Activated naive CD8-positive, alpha-beta T cell treated with anti-CD3 and anti-CD28 coated beads, Interleukin-2, amount 10 ng/mL, durations not matched to agents 7 days and 5 days (primary cell): ENCODE measurements around the gene CHIC1. TPM values are rescaled to one million over a fixed set of nuclear protein-coding genes. Genes with fewer than 3 reads are reported as not detected.
"Not testable (repeated sequence)": the region's sequence is repeated elsewhere in the genome, so short reads cannot be mapped to it uniquely, and the experiment has no call there.

Source experiments
- ATAC-seq: fragments of 150-1000 bp; cut with Tn5 transposase; one replicate; pipeline ENCODE4 v1.10.0; 2021; ENCODE audit warnings: low read depth, moderate library complexity
- POLR2A ChIA-PET: fragments of 350-600 bp; sonication (Branson Sonifier 250); formaldehyde crosslinking; loops from one replicate; lab custom pipeline; 2021; ENCODE audit warnings: antibody characterized with exemption; lab: Charles Lee
- DNase-seq: peaks from one replicate; pipeline ENCODE4 v3.0.0; 2021
- H3K27ac Mint-ChIP-seq: one replicate; pipeline ENCODE4 v1.8.0; 2022; ENCODE audit warnings: mild to moderate bottlenecking, mixed read lengths
- H3K27me3 Mint-ChIP-seq: one replicate; pipeline ENCODE4 v1.8.0; 2022; ENCODE audit warnings: mild to moderate bottlenecking, moderate library complexity, mixed read lengths
- H3K36me3 Mint-ChIP-seq: one replicate; pipeline ENCODE4 v1.8.0; 2021; ENCODE audit warnings: mild to moderate bottlenecking, mixed read lengths
- H3K4me1 Mint-ChIP-seq: one replicate; pipeline ENCODE4 v1.8.0; 2021; ENCODE audit warnings: mixed read lengths
- H3K4me3 Mint-ChIP-seq: one replicate; pipeline ENCODE4 v1.8.0; 2022; ENCODE audit warnings: mild to moderate bottlenecking, moderate library complexity, mixed read lengths
- H3K9me3 Mint-ChIP-seq: one replicate; pipeline ENCODE4 v1.8.0; 2021; ENCODE audit warnings: mixed read lengths
- total RNA-seq, 2 experiments: library from RNA; stranded (reverse); gene quantifications; one replicate each; pipeline ENCODE4 v1.2.3, GENCODE V29; 2021

Gene CHIC1
- 1 to 10 TPM; 8.4 to 8.6 TPM for total RNA-seq

- Mint-ChIP-seq H3K27ac (peak within 1 kb of the TSS; percentile 100), H3K36me3 (no peaks in the 10 kb centered on the region), H3K9me3 (no peaks in the 10 kb centered on the region), H3K4me3 (peak within 1 kb of the TSS; percentile 96), H3K4me1 (peaks cover 9% of the 10 kb centered on the region), H3K27me3 (no peaks in the 10 kb centered on the region)
- DNase-seq, result peak; percentile 66
- POLR2A ChIA-PET, result no interaction called here
- peak; percentile 76 for ATAC-seq
Measured at GRCh38 chrX:73562984-73563737, at the start of gene CHIC1. Gene CHIC1, plus strand, starts transcription at chrX:73563197. Its CDS starts 88 bp downstream, at chrX:73563285.

GRCh38 chrX:73522823-73523222, 40.2 kb upstream of the CHIC1 start:
- POLR2A ChIA-PET, H3K4me3 Mint-ChIP-seq, DNase-seq, H3K27me3 Mint-ChIP-seq, H3K36me3 Mint-ChIP-seq, ATAC-seq, H3K4me1 Mint-ChIP-seq, H3K9me3 Mint-ChIP-seq, H3K27ac Mint-ChIP-seq: not testable (repeated sequence)

GRCh38 chrX:73524906-73525305, 38.1 kb upstream of the CHIC1 start:
- Mint-ChIP-seq H3K9me3 (peaks cover 14% of the 10 kb centered on the region), H3K4me1 (no peaks in the 10 kb centered on the region), H3K4me3 (no peak overlapping the region), H3K27ac (no peak overlapping the region), H3K27me3 (no peaks in the 10 kb centered on the region), H3K36me3 (no peaks in the 10 kb centered on the region)
- ATAC-seq, result no peak
- POLR2A ChIA-PET, result no interaction called here
- DNase-seq, result no peak

- Mint-ChIP-seq H3K9me3 (peaks cover 21% of the 10 kb centered on the region), H3K36me3 (no peaks in the 10 kb centered on the region), H3K27me3 (no peaks in the 10 kb centered on the region), H3K4me3 (no peak overlapping the region), H3K4me1 (no peaks in the 10 kb centered on the region), H3K27ac (no peak overlapping the region)
- DNase-seq (no peak), ATAC-seq (no peak)
- POLR2A ChIA-PET, result no interaction called here
Measured at GRCh38 chrX:73525928-73526690, 36.9 kb upstream of the CHIC1 start.

GRCh38 chrX:73531655-73532054, 31.3 kb upstream of the CHIC1 start:
- H3K27me3 Mint-ChIP-seq, H3K36me3 Mint-ChIP-seq, ATAC-seq, H3K4me1 Mint-ChIP-seq, H3K4me3 Mint-ChIP-seq, H3K27ac Mint-ChIP-seq, POLR2A ChIA-PET, DNase-seq: not testable (repeated sequence)
- peaks cover 31% of the 10 kb centered on the region for H3K9me3 Mint-ChIP-seq

GRCh38 chrX:73556159-73556558, 6.8 kb upstream of the CHIC1 start:
- ATAC-seq (no peak), DNase-seq (no peak)
- Mint-ChIP-seq H3K36me3 (no peaks in the 10 kb centered on the region), H3K4me3 (no peak overlapping the region), H3K9me3 (no peaks in the 10 kb centered on the region), H3K27ac (no peak overlapping the region), H3K4me1 (no peaks in the 10 kb centered on the region), H3K27me3 (no peaks in the 10 kb centered on the region)
- POLR2A ChIA-PET, result no interaction called here

GRCh38 chrX:73561801-73562200, 1.2 kb upstream of the CHIC1 start:
- POLR2A ChIA-PET, result no interaction called here
- H3K4me3 Mint-ChIP-seq, result peak overlapping the region; percentile 96
- H3K27me3 Mint-ChIP-seq, result no peaks in the 10 kb centered on the region
- no peaks in the 10 kb centered on the region for H3K9me3 Mint-ChIP-seq
- ATAC-seq (no peak), DNase-seq (no peak)
- peaks cover 9% of the 10 kb centered on the region for H3K4me1 Mint-ChIP-seq
- no peak overlapping the region for H3K27ac Mint-ChIP-seq
- no peaks in the 10 kb centered on the region for H3K36me3 Mint-ChIP-seq

GRCh38 chrX:73562458-73562857, 539 bp upstream of the CHIC1 start:
- no peaks in the 10 kb centered on the region for H3K27me3 Mint-ChIP-seq
- DNase-seq (no peak), ATAC-seq (no peak)
- POLR2A ChIA-PET, result no interaction called here
- peak overlapping the region; percentile 100 for H3K27ac Mint-ChIP-seq
- H3K4me1 Mint-ChIP-seq, result peaks cover 9% of the 10 kb centered on the region
- no peaks in the 10 kb centered on the region for H3K9me3 Mint-ChIP-seq
- H3K36me3 Mint-ChIP-seq, result no peaks in the 10 kb centered on the region
- peak overlapping the region; percentile 96 for H3K4me3 Mint-ChIP-seq

GRCh38 chrX:73563738-73564068, 706 bp downstream of the CHIC1 start:
- no peaks in the 10 kb centered on the region for H3K36me3 Mint-ChIP-seq
- H3K4me3 Mint-ChIP-seq, result peak overlapping the region; percentile 96
- POLR2A ChIA-PET, result interaction anchor here (1.0 kb wide), 1 partner anchor 381 kb away, joined by 3 read pairs; no protein-coding TSS in a partner anchor
- peaks cover 9% of the 10 kb centered on the region for H3K4me1 Mint-ChIP-seq
- peak; percentile 68 for ATAC-seq
- peak overlapping the region; percentile 100 for H3K27ac Mint-ChIP-seq
- no peaks in the 10 kb centered on the region for H3K9me3 Mint-ChIP-seq
- H3K27me3 Mint-ChIP-seq, result no peaks in the 10 kb centered on the region
- DNase-seq, result no peak

- Mint-ChIP-seq H3K27me3 (no peaks in the 10 kb centered on the region), H3K4me1 (peaks cover 4% of the 10 kb centered on the region), H3K27ac (no peak overlapping the region), H3K36me3 (peaks cover 16% of the 10 kb centered on the region), H3K4me3 (no peak overlapping the region), H3K9me3 (peaks cover 7% of the 10 kb centered on the region)
- POLR2A ChIA-PET, result no interaction called here
- ATAC-seq, result no peak
- DNase-seq, result no peak
Measured at GRCh38 chrX:73577361-73577760, 14.4 kb downstream of the CHIC1 start.

GRCh38 chrX:73581002-73581628, 18.1 kb downstream of the CHIC1 start:
- Mint-ChIP-seq H3K36me3 (peaks cover 3% of the 10 kb centered on the region), H3K4me1 (peaks cover 4% of the 10 kb centered on the region), H3K27me3 (no peaks in the 10 kb centered on the region), H3K27ac (no peak overlapping the region), H3K4me3 (peak overlapping the region; percentile 31), H3K9me3 (no peaks in the 10 kb centered on the region)
- DNase-seq (no peak), ATAC-seq (peak; percentile 50)
- POLR2A ChIA-PET, result interaction anchor here (0.9 kb wide), 1 partner anchor 15 kb away, joined by 3 read pairs; no protein-coding TSS in a partner anchor

GRCh38 chrX:73597758-73598157, 34.8 kb downstream of the CHIC1 start:
- not testable (repeated sequence) for H3K27ac Mint-ChIP-seq

GRCh38 chrX:73615022-73615421, 52.0 kb downstream of the CHIC1 start:
- Mint-ChIP-seq H3K9me3 (peaks cover 8% of the 10 kb centered on the region), H3K4me1 (peaks cover 7% of the 10 kb centered on the region)

More at GRCh38 chrX:73597758-73598157, 34.8 kb downstream of the CHIC1 start:
- POLR2A ChIA-PET, H3K4me3 Mint-ChIP-seq, H3K4me1 Mint-ChIP-seq, H3K27me3 Mint-ChIP-seq, ATAC-seq, H3K9me3 Mint-ChIP-seq, DNase-seq: not testable (repeated sequence)
- H3K36me3 Mint-ChIP-seq, result peaks cover 18% of the 10 kb centered on the region

More at GRCh38 chrX:73615022-73615421, 52.0 kb downstream of the CHIC1 start:
- POLR2A ChIA-PET, result no interaction called here
- ATAC-seq (no peak), DNase-seq (no peak)
- Mint-ChIP-seq H3K36me3 (peaks cover 32% of the 10 kb centered on the region), H3K27me3 (no peaks in the 10 kb centered on the region), H3K4me3 (no peak overlapping the region), H3K27ac (no peak overlapping the region)
